ENCODE measurements around the gene PIAS2. TPM values are rescaled to one million over a fixed set of nuclear protein-coding genes. Genes with fewer than 3 reads are reported as not detected.

Gene PIAS2
- 7.3 to 10.9 TPM (median 9.4 TPM) in 5 replicates for total RNA-seq (2022; extraction: Qiagen RNA extraction; ENCODE audit: low read depth)

DNA sequence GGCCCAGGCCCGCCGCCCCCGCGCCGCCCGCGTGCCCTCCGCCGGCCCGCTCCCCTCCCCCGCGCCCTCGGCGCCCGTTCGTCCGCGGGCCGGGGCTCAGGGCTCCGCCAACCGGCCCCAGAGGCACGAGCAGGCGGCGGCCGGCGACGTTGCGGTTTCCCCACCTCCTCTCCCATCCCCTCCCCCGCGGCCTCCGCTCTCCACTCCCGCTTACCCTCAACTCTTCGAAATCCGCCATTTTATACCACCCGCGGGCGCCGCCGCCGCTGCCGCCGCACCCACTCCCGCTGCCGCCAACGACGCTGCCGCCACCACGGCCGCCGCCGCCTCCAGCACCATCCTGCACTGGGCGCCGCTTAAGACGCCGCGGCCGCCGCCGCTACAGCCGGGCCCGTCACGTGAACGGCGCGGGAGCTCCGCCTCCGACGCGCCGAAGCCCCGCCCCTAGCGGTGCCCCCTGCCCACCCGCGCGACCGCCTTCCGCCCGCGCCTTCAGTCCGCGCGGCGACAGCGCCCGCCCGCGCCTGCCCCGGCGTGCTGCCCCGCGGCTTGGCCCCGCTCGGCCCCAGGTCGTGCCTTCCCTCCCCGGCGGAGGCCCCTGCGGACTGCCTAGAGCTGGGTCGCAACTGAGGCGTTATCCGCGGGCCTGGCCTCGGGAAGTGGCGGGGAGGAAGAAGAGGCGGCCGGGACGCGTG is at the start of gene PIAS2, which contains the start of gene KATNAL2:
Gene PIAS2, minus strand, starts transcription at position 400 of the 695 bp plus-strand sequence. Its CDS starts 162 bp downstream, at position 238.
Gene KATNAL2, plus strand, starts transcription at position 495 of the 695 bp plus-strand sequence. CDS start 29,271 bp downstream, outside the sequence.

DNA sequence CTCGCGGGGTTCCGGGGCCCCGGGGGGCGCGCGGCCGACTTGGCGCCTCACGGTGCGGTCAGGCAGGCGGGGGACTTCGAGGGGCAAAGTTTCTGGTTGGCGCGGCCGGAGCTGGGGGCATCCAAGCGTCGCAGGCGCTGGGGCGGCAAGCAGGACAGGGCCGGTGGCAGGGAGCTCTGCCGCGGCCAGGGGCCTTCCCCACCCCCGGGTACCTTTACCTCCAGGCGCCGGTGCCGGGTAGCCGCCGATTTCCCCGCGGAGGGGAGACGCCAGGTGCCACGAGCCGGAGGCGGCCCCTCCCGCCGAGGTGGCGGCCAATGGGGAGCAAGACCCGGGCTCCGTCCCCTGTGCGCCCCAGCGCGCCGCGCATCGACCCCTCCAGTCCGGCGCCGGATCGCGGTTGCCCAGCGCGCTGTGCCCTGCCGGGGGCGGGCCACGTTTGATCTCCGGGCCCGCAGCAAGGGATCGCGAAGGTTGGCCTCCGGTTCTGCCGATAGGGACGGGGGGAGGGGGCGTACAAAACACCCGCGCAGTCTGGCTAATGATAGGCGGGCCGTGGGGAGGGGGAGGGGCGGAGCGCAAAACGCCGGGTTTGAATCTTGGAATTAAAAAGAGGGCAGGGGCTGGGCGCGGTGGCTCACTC is 160.6 kb downstream of the PIAS2 start, which contains the start of gene ST8SIA5:
Gene ST8SIA5, minus strand, starts transcription at position 495 of the 643 bp plus-strand sequence. CDS start 545 bp downstream, outside the sequence.

Other genes with a start within 250 kb of the PIAS2 start
- gene ST8SIA5, start 160.5 kb downstream of the PIAS2 start, total RNA-seq (2022; extraction: Qiagen RNA extraction; ENCODE audit: low read depth): 0.02 TPM in 1 of 5 replicates, not detected in the others
- gene KATNAL2, start 95 bp upstream of the PIAS2 start, total RNA-seq (2022; extraction: Qiagen RNA extraction; ENCODE audit: low read depth): 0.75 to 2.6 TPM (median 1.8 TPM) in 5 replicates
- not detected in 5 replicates for gene ELOA2, start 118.1 kb upstream of the PIAS2 start, total RNA-seq (2022; extraction: Qiagen RNA extraction; ENCODE audit: low read depth)
- 8.9 to 12.0 TPM (median 10.4 TPM) in 5 replicates for gene HDHD2, start 233.0 kb upstream of the PIAS2 start, total RNA-seq (2022; extraction: Qiagen RNA extraction; ENCODE audit: low read depth)